Sigmoid colon (tissue), 4 donors: ENCODE measurements around the gene HMGCL.

Experiments
- CTCF ChIP-seq, 4 experiments: fragments of 450-650 bp in 3 of 4; fragments of 200-600 bp in 1 of 4; IDR thresholded peaks; one replicate each; pipeline ENCODE4 v1.5.1; 2016 to 2019; ENCODE audit warnings: antibody characterized with exemption in 4 of 4, mild to moderate bottlenecking in 3 of 4, moderate library complexity in 2 of 4
- EP300 ChIP-seq, 4 donors: sonication (generic); formaldehyde crosslinking; IDR thresholded peaks; one replicate each; pipeline ENCODE4 v1.6.1; 2017; ENCODE audit warnings: antibody characterized with exemption in 4 of 4
- POLR2A ChIP-seq, 2 donors: fragments of 450-650 bp; IDR thresholded peaks; one replicate each; pipeline ENCODE4 v1.6.1; 2016; ENCODE audit warnings: antibody characterized with exemption in 2 of 2, mild to moderate bottlenecking in 2 of 2, moderate library complexity in 2 of 2

- TF ChIP-seq POLR2A (IDR thresholded peaks at IDR 0.05), result no peak
- no peak for TF ChIP-seq CTCF (IDR thresholded peaks at IDR 0.05)
- no peak for TF ChIP-seq EP300 (IDR thresholded peaks at IDR 0.05)
Measured at GRCh38 chr1:23803674-23804073, 21.6 kb downstream of the HMGCL start.
